Choroid plexus epithelial cell (primary cell): Measurements from ENCODE around the gene FABP7.
A peak's percentile ranks its signal among the peaks of the same experiment; 100 is the strongest.

Experiments used
- DNase-seq: peaks from one replicate; pipeline ENCODE4 v3.0.0-alpha.2; 2010; ENCODE audit warnings: low read depth
- H3K4me3 ChIP-seq: 2 replicates; pipeline ENCODE4 v1.5.1; 2011; ENCODE audit warnings: low read depth, mild to moderate bottlenecking, control low read depth, low read length, moderate library complexity
- TF ChIP-seq, protein P1 (sequence below): conservative IDR thresholded peaks from 2 replicates; pipeline ENCODE4 v1.5.1; 2011; ENCODE audit warnings: low read depth, mild to moderate bottlenecking, control low read depth, inconsistent platforms, low read length, moderate library complexity

Gene FABP7

DNA sequence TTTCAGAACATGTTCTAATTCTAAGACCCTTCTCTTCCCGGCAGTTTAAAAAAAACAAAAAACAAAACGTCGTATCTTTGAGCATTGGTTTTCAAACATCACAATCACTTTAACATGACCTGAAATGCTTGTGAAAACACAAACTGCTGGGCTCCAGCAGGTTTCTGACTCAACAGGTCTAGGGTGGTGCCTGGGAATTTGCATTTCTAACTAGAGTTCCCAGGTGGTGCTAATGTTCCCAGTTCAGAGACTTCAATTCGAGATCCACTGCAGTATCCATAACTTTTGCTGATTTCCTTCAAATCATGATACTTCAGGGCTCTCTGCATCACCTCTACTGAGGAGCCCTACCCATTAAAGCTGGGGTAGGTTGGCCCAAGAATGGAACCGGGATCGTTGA is 8.7 kb downstream of the FABP7 start:
- TF ChIP-seq, protein P1, sequence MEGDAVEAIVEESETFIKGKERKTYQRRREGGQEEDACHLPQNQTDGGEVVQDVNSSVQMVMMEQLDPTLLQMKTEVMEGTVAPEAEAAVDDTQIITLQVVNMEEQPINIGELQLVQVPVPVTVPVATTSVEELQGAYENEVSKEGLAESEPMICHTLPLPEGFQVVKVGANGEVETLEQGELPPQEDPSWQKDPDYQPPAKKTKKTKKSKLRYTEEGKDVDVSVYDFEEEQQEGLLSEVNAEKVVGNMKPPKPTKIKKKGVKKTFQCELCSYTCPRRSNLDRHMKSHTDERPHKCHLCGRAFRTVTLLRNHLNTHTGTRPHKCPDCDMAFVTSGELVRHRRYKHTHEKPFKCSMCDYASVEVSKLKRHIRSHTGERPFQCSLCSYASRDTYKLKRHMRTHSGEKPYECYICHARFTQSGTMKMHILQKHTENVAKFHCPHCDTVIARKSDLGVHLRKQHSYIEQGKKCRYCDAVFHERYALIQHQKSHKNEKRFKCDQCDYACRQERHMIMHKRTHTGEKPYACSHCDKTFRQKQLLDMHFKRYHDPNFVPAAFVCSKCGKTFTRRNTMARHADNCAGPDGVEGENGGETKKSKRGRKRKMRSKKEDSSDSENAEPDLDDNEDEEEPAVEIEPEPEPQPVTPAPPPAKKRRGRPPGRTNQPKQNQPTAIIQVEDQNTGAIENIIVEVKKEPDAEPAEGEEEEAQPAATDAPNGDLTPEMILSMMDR, result no peak
- peak; percentile 28 for DNase-seq
- no peak overlapping the region for H3K4me3 ChIP-seq

DNA sequence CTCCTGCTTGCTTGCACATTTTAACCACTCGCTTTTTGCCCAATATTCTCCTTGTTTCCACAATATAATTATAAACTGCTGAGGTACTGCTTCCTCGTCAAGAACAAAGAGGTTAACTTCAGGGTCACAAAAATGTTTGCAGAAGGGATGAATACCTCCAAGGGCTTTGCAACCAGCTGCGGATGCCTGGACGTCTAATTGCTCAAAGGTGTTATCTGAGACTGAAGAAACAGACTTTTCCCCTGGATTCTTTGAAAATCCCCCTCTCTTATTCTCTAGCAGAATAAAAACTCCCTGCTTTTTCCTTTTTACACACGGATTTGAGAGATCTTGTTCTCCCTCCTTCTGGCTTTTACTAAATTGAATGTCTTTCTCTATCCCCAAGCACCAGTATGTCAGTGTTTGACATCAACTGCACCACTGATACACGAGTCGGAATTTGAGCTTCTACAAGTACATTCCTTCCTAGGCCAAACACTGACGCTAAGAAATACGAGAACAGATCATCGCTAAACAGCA is 9.2 kb downstream of the FABP7 start:
- TF ChIP-seq, protein P1, result no peak
- peak overlapping the region; percentile 91 for H3K4me3 ChIP-seq
- DNase-seq, result peak; percentile 99

DNA sequence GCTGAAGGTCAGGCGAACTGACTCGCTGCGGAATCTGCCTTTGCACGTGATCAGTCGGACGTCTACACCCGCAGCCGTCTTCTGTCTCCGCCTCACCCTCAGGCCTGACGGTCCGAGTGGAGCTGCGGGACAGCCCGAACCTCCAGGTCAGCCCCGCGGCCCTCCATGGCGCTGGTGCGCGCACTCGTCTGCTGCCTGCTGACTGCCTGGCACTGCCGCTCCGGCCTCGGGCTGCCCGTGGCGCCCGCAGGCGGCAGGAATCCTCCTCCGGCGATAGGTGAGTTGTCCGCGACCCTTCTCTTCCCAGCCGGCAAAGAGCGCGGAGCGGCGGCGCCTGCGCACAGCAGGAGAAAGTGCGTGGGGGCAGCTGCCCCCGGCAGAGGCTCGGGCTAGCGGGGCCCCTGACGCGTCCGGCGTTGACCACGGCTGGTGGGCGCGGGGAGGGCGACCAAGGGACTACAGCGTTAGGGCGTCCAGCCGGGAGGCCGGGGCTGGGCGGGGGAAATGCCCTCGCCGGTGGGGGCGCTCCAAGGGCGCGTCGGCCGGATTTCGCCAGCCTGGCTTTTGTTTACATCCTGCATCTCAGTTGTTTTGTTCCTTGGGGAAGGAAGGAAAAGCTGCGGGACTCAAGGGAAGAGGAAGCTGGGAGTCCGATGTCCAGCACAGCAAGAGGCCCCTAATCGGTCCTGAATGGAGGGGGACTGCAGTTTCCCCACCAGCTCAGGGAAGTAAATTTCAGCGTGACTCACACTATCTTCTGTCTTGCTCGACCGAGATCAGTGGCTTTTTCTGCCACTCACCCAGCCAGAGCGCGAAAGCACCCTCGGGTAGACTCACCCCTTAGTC is 9.9 kb downstream of the FABP7 start, which contains the start of gene SMPDL3A:
SMPDL3A (plus strand) TSS at position 77 of the 846 bp plus-strand sequence; CDS start at position 166, 89 bp downstream.
- peak within 1 kb of the TSS; percentile 91 for H3K4me3 ChIP-seq
- TF ChIP-seq, protein P1, result peak; percentile 45
- peak; percentile 61 for DNase-seq

DNA sequence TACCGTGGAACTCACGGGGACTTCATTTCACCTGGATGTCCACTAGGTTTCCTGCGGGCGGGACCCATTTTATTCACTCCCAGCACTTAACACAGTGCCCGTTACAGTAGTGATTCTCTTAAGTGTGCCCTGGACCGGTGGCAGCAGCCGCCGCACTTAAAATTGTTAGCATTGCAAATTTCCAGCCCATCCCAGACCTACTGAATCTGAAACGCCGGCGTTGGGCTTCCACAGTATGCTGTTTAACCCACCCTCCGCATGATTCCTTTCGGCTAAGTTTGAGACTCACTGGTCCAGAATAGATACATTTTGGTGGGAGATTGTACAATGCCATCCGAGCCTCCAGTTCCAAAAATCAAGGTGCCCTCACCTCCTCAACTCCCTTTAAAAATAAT is 10.5 kb downstream of the FABP7 start:
- TF ChIP-seq, protein P1, result no peak
- H3K4me3 ChIP-seq, result peak overlapping the region; percentile 91
- DNase-seq, result no peak

DNA sequence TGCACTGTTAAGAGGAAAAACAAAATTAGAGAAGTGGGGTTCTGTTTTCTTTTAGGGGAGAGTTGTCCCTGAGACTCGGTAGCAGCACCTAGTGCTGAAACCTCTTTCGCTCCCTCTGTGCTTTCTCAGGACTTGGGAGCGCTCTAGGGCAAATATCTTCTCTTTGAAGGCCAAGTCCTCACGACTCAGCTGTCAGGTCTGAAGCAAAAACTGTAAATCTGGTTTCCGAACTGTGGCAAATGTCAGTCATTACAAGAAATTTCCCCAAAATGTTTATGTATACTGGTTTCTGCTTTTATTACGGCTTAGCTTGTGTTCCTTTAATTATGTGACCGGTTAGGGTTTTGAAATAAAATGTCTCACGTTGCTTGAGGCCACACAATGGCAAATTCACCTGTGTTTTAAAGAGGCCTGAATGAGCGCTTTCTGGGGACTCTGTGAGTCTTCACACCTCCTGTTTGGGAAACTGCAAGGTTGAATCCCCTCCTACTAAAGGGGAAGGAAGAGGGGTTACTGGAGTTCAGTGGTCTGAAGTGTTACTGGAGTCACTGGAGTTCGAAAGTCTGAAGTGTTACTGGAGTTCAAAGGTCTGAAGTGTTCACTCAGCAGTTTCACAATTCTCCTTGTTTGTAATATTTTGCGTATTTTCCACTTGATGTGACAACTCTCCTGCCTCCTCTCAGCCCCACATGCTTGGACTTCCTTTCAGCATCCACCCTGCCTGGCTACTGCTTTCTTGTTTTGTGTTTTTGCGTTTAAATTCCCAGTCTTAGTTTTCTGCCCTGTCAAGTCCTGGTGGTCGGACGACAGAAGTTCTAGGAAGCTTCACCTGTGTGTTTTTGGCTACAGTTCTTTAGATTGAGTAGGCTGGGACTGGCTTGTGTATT is 11.2 kb downstream of the FABP7 start:
- TF ChIP-seq, protein P1, result peak; percentile 35
- DNase-seq, result peak; percentile 53
- H3K4me3 ChIP-seq, result peak overlapping the region; percentile 91

DNA sequence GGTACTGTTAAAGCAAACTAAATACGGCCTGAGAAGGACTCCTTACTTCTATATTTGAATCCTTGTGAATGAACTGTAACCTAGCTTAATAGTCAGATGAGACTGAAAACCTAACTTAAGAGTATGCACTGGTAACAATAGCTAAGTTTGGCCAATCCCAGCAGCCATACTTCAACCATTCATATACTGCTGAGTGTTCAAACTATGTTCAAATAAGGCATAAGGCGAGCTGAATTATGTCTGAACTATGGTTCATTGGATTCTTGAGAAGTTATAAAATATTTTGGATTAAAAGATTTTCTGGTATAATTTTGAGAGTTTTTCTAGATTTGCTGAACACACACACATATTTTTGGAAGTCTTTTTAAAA is 11.8 kb downstream of the FABP7 start:
- TF ChIP-seq, protein P1, result no peak
- no peak overlapping the region for H3K4me3 ChIP-seq
- no peak for DNase-seq
